ENCODE results near the gene ARMH4.

Gene ARMH4

GRCh38 chr14:58026219-58026618 lies 125.8 kb downstream of the ARMH4 start:
- Histone ChIP-seq H3K4me3 (ENCODE audit: low read depth, low read length) (no peak overlapping the region), H3K36me3 (no peaks in the 10 kb centered on the region), H3K27ac (no peak overlapping the region), H3K9me3 (ENCODE audit: severe bottlenecking) (no peaks in the 10 kb centered on the region), H3K27me3 (ENCODE audit: insufficient read depth, low read depth, severe bottlenecking) (no peaks in the 10 kb centered on the region)
- TF ChIP-seq, protein P1, sequence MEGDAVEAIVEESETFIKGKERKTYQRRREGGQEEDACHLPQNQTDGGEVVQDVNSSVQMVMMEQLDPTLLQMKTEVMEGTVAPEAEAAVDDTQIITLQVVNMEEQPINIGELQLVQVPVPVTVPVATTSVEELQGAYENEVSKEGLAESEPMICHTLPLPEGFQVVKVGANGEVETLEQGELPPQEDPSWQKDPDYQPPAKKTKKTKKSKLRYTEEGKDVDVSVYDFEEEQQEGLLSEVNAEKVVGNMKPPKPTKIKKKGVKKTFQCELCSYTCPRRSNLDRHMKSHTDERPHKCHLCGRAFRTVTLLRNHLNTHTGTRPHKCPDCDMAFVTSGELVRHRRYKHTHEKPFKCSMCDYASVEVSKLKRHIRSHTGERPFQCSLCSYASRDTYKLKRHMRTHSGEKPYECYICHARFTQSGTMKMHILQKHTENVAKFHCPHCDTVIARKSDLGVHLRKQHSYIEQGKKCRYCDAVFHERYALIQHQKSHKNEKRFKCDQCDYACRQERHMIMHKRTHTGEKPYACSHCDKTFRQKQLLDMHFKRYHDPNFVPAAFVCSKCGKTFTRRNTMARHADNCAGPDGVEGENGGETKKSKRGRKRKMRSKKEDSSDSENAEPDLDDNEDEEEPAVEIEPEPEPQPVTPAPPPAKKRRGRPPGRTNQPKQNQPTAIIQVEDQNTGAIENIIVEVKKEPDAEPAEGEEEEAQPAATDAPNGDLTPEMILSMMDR (IDR thresholded peaks at IDR 0.05; ENCODE audit: low read depth, low read length) = no peak
- no peak for DNase-seq

DNA sequence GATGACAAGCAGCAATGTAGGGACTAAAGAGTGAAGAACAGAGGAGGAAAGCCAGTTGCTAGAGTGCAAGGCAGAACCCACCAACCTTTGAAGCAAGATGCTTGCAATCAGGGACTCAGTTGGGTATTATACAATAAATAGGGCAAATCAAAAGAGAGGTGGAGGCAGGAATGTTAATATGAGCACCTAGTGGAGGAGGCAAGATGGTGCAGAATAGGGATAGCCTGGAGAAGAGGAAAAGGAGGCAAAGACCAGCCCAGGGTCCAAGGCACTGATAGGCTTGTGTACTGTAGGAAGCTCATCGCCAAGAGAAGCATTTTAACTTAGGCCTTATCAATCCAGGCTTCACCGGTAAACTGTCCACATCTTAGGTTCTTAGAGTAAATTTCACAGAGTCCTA lies 137.2 kb downstream of the ARMH4 start:
- H3K27me3 ChIP-seq (ENCODE audit: insufficient read depth, low read depth, severe bottlenecking) = no peaks in the 10 kb centered on the region
- H3K36me3 ChIP-seq = no peaks in the 10 kb centered on the region
- H3K27ac ChIP-seq = no peak overlapping the region
- TF ChIP-seq, protein P1 (IDR thresholded peaks at IDR 0.05; ENCODE audit: low read depth, low read length) = no peak
- DNase-seq = no peak
- H3K9me3 ChIP-seq (ENCODE audit: severe bottlenecking) = no peaks in the 10 kb centered on the region
- H3K4me3 ChIP-seq (ENCODE audit: low read depth, low read length) = no peak overlapping the region

GRCh38 chr14:58002618-58003017 lies 149.4 kb downstream of the ARMH4 start:
- TF ChIP-seq, protein P1 (IDR thresholded peaks at IDR 0.05; ENCODE audit: low read depth, low read length) = no peak
- H3K36me3 ChIP-seq = no peaks in the 10 kb centered on the region
- H3K9me3 ChIP-seq (ENCODE audit: severe bottlenecking) = no peaks in the 10 kb centered on the region
- no peak for DNase-seq
- no peak overlapping the region for H3K4me3 ChIP-seq (ENCODE audit: low read depth, low read length)
- no peaks in the 10 kb centered on the region for H3K27me3 ChIP-seq (ENCODE audit: insufficient read depth, low read depth, severe bottlenecking)
- H3K27ac ChIP-seq = no peak overlapping the region

- DNase-seq = no peak
- Histone ChIP-seq H3K4me3 (ENCODE audit: low read depth, low read length) (no peak overlapping the region), H3K9me3 (ENCODE audit: severe bottlenecking) (no peaks in the 10 kb centered on the region), H3K27me3 (ENCODE audit: insufficient read depth, low read depth, severe bottlenecking) (no peaks in the 10 kb centered on the region), H3K36me3 (no peaks in the 10 kb centered on the region), H3K27ac (no peak overlapping the region)
- TF ChIP-seq, protein P1 (IDR thresholded peaks at IDR 0.05; ENCODE audit: low read depth, low read length) = no peak
Observed at GRCh38 chr14:57999979-58000378, 152.0 kb downstream of the ARMH4 start.

DNA sequence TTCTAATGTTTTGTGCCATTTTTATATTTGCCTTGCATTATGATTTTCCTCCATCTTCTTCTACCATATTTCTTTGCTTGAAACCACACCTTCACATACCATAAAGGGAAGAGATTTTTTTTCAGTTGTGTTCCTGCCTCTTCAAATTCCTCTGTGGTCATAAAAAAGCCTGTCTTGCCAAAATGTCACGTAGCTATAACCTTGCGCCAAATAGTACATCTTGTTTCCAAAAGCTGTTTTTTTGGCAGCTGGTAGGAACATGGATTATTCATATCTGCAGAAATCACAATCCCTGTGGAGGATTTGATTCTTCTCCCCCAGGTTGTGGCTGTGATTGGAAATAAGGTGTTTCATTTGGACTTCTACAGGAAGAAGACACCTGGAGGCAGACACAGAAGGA lies 152.5 kb downstream of the ARMH4 start:
- TF ChIP-seq, protein P1 (IDR thresholded peaks at IDR 0.05; ENCODE audit: low read depth, low read length) = no peak
- no peak for DNase-seq
- H3K27ac ChIP-seq = no peak overlapping the region
- H3K9me3 ChIP-seq (ENCODE audit: severe bottlenecking) = no peaks in the 10 kb centered on the region
- H3K4me3 ChIP-seq (ENCODE audit: low read depth, low read length) = no peak overlapping the region
- no peaks in the 10 kb centered on the region for H3K27me3 ChIP-seq (ENCODE audit: insufficient read depth, low read depth, severe bottlenecking)
- no peaks in the 10 kb centered on the region for H3K36me3 ChIP-seq

DNA sequence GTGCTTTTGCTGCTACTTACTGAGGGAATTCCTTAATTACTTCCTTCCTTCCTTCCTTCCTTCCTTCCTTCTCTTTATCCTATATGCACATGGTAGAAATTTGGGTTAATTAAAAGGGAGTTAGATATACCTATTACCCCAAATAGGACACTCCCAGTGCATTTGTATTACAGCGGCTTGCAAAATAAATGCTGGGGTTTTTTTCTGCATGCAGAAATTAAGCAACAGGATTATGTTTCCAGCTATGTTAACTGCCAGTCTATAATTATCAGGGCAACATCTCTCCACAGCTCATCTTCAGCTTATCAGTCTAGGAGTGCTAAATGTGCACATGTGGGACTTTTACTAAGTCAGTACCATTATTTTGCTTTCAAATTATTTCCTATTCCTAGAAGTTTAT lies 153.2 kb downstream of the ARMH4 start:
- H3K27ac ChIP-seq = no peak overlapping the region
- H3K27me3 ChIP-seq (ENCODE audit: insufficient read depth, low read depth, severe bottlenecking) = no peaks in the 10 kb centered on the region
- TF ChIP-seq, protein P1 (IDR thresholded peaks at IDR 0.05; ENCODE audit: low read depth, low read length) = no peak
- no peak for DNase-seq
- H3K4me3 ChIP-seq (ENCODE audit: low read depth, low read length) = no peak overlapping the region
- H3K9me3 ChIP-seq (ENCODE audit: severe bottlenecking) = no peaks in the 10 kb centered on the region
- no peaks in the 10 kb centered on the region for H3K36me3 ChIP-seq

Data from WERI-Rb-1 (cell line).